Measurements from ENCODE around the gene LIPI.
"Not testable (repeated sequence)": the region's sequence is repeated elsewhere in the genome, so short reads cannot be mapped to it uniquely, and the experiment has no call there.

The LIPI gene

DNA sequence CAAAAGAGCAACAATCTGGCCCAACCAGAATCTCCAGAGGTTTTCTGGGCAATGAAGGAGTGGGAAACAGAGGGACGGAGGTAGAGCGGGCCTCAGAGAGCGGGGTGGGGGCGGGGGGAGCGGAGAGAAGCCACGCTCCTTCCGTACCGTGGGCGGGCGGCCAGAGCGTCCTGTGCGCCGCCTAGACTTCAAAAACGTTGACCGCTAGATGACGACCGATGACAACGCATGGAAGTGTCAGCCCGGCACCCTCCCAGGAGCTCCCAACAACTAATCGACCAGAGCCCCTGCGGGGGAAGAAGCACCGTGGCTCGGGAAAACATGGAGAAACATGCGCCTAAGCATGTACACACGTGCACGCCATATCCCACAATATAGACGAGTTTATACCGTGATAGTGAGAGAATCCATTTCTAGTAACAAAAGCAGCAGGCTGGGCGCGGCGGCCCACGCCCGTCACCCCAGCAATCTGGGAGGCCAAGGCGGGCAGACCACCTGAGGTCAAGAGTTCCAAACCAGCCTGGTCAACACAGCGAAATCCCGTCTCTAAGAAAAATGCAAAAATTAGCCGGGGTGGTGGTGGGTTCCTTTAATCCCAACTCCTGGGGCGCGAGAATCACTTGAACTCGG is 131.9 kb downstream of the LIPI start:
- DNase-seq (ENCODE audit: low read depth, low spot score) = no peak
- no peak overlapping the region for H3K4me3 ChIP-seq (ENCODE audit: low read length)

DNA sequence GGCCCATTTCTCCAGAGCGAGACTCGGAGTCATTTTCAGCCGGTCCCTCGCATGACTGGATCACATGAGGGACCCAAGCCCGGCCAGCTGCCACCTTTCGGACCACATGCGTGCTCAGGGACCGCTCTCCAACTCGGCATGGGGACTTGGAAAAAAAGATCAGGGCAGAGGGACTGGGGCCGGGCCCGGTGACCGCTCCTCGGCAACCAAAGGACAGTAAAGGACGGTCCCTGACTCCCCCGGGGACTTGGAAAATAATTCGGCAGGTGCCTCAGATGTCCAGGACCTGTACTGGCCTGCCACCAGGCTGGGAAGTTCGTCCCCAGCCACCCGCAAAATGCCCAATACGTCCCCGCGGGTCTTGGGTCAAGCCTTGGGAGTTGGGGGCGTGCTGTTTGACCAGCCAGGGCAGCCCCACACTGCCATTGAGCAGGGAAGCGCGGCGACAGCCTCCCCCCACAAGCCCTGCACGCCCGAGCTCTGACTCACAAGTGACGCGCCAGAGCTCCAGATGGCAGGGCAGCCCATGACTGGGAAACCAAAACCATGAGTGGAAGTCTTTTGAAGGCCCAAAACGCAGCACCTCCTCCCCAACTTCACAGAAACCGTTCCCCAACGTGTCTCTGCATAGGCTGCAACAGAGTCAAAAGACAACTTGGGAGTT is 134.5 kb downstream of the LIPI start:
- no peak overlapping the region; the same call in 1 of the 2 replicates for H3K4me3 ChIP-seq (ENCODE audit: low read length)
- peak; percentile 77 for DNase-seq (ENCODE audit: low read depth, low spot score)

DNA sequence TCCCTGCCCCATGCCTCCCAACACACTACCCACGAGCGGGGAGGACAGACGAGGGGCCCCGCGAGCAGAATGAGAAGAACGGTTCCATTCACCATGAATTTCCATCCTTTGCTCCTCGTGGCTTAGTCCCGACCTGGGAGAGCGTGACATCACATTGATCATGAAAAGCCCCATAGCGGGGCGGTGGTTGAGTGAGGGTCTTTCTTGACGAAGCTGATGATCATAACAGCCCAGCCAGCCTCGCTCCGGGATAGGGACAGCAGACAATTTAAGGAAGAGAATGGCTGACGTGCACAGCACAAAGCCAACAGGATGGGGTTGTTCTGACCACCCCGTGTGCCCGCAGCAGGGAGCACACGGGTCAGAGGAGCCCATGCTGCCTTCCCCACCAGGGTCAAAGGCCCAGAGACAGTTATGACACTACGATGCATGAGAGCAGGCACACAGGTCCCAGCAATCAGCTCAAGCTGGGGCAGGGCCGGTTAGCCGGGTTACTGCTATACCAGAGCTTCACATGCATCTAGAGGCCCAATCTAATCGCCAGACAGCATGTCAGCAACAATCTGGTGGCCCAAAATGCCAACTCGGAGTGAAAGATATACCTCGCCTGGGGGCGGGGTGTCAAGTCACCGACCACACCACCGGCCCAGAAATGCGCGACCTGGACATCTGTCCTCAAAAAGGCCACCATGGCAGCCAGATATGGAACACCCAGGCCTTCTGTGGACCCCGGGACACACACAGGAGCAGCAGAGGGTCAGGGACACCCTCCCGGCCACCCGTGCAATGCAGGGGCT is 135.2 kb downstream of the LIPI start:
- no peak overlapping the region for H3K4me3 ChIP-seq (ENCODE audit: low read length)
- DNase-seq (ENCODE audit: low read depth, low spot score) = no peak

DNA sequence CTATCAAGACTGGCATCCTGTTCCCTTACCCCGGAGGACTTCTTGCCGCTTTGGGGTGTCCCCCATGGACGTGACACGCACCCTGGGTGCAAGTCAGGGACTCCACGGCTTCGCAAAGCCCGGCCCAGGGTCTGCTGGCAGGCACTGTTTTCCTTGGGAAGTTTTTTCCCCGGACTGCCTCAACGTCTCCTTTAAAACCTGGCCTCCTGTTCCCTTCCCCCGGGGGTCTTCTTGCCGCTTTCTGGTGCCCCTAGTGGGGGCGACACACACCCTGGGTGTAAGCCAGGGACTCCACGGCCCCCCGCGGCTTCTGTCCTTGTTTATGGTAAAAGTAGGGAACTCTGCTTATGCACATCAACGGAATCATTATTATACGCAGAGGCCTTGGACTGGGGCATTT is 136.6 kb downstream of the LIPI start:
- no peak for DNase-seq (ENCODE audit: low read depth, low spot score)
- no peak overlapping the region for H3K4me3 ChIP-seq (ENCODE audit: low read length)

DNA sequence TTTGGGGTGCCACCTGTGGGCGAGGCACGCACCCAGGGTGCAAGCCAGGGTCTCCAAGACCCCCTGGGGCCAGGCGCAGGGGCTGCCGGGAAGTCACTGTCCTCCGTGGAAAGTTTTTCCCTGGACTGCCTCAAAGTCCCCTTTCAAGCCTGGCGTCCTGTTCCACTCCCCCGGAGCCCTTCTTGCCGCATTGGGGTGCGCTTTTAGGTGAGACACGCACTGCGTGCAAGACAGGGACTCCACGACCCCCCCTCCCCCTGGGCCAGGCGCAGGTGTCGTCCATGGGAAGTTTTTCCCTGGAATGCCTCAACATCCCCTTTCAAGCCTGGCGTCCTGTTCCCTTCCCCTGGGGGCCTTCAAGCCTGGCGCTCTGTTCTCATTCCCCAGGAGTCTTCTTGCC is 137.1 kb downstream of the LIPI start:
- DNase-seq (ENCODE audit: low read depth, low spot score) = no peak

DNA sequence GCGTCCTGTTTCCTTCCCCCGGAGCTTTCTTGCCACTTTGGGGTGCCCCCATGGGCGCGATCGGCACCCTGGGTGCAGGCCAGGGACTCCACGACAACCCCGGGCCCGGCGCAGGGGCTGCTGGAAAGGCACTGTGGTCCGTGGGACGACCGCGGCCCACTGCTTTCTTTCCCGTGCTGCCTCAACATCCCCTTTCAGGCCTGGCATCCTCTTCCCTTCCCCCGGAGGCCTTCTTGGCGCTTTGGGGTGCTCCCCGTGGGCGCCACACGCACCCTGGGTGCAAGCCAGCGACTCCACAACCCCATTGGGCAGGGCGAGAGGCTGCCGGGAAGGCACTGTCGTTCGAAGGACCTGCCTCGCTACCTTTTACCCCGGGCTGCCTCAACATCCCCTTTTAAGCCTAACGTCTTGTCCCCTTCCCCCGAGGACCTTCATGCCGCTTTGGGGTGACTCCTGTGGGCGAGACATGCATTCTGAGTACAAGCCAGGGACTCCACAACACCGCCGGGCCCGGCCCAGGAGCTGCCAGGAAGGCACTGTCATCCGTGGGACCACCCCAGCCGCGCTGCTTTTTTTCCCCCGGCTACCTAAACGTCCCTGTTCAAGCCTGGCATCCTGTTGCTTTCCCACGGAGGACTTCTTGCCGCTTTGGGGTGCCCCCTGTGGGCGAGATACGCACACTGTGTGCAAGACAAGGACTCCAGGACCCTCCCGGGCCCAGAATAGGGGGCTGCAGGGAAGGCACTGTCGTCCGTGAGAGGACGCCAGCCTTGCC is 137.8 kb downstream of the LIPI start:
- H3K4me3 ChIP-seq (ENCODE audit: low read length) = no peak overlapping the region

More for the DNA sequence above, 137.1 kb downstream of the LIPI start:
- H3K4me3 ChIP-seq (ENCODE audit: low read length) = no peak overlapping the region

DNA sequence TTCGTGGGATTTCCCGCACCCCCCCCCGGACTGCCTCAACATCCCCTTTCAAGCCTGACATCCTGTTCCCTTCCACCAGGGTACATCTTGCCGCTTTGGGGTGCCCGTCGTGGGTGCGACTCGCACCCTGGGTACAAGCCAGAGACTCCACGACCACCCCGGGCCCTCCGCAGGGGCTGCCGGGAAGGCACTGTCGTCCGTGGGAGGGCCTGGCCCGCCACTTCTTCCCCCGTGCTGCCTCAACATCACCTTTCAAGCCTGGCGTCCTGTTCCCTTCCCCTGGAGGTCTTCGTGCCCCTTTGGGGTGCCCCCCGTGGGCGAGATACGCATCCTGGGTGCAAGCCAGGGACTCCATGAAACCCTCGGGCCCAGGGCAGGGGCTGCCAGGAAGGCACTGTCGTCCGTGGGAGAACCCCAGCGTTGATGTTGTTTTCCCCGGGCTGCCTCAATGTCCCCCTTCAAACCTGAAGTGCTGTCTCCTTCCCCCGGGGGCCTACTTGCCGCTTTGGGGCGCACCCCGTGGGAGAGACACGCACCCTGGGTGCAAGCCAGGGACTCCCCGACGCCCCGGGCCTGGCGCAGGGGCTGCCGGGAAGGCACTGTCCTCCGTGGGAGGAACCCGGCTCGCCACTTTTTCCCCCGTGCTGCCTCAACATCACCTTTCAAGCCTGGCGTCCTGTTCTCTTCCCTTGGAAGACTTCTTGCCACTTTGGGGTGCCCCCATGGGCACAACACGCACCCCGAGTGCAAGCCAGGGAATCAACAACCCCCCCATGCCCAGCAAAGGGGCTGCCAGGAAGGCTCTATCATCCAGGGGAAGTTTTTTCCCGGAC is 138.6 kb downstream of the LIPI start:
- no peak for DNase-seq (ENCODE audit: low read depth, low spot score)
- no peak overlapping the region for H3K4me3 ChIP-seq (ENCODE audit: low read length)

More for the DNA sequence above, 137.8 kb downstream of the LIPI start:
- DNase-seq (ENCODE audit: low read depth, low spot score) = no peak

DNA sequence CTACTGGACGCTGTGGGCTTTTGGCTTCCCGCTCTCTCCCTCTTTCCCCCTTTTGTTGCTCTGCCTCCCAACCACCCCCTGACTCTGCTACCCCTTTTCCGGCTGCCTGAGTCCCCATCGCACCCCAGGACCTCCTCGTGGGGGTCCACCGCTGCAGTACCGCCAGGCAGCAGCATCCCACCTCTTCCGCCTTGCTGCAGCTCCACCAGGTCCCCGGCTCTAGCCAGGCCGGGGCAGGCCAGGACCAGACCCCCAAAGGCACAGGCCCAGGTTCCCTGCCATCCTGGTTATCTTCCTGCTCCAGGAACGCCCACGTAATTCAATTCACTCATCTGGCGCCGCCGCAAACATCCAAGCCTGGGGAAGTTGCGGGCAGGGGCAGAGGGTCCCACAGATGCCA is 139.8 kb downstream of the LIPI start:
- H3K4me3 ChIP-seq (ENCODE audit: low read length) = no peak overlapping the region
- no peak for DNase-seq (ENCODE audit: low read depth, low spot score)

DNA sequence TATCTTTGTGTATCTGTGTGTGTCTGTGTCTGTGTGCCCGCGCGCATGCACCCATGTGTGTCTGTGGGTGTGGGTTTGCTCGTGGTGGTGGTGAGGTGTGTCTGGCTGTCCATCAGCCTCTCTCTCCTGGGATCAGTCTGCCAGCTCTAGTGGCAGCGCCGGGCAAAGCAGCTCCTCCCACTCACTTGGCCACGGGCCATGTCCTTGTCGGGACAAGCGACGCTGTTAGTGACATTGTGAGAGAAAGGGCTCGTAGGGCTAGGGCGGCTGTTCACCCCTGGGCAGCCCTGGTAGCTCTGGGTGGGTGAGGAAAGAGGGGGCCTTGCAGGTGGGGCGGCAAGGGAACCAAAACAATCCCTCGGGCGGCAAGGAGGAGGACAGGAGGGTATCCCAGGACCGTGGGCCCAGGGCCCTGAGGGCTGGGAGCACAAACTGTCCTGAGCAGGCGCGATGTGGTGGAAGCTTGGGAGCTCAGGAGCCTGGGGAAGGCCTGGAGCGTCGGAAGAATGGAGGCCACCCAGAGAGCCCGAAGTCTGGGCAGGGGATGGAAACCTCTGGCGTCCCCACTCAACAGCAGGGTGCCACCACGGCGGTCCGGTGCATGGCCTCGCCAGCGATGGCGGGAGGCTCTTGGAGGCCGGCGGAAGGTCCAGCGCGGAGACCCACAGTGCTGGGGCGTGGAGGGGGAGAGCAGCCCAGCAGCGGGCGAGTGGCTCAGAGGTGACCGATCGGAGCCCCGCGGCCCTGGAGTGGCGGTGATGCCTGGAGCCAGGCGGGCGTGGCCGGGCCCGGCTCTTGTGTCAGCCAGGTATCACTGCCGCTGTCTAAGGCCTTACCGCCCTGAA is 140.5 kb downstream of the LIPI start:
- no peak for DNase-seq (ENCODE audit: low read depth, low spot score)
- no peak overlapping the region for H3K4me3 ChIP-seq (ENCODE audit: low read length)

DNA sequence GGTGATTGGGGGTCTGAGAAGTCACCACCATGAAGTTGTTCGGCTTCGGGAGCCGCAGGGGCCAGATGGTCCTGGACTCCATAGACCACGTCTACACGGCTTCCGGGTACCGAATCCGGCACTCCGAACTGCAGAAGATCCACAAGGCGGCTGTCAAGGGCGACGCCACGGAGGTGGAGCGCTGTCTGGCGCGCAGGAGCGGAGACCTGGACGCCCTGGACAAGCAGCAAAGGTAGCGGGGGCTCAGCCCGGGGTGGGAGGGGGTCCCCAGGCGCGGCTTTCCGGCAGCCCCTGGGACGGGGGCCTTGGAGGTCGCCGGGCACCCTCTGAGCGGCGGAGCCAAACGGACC is 146.5 kb downstream of the LIPI start:
- H3K4me3 ChIP-seq (ENCODE audit: low read length) = peak overlapping the region; percentile 62
- DNase-seq (ENCODE audit: low read depth, low spot score) = peak; percentile 19

DNA sequence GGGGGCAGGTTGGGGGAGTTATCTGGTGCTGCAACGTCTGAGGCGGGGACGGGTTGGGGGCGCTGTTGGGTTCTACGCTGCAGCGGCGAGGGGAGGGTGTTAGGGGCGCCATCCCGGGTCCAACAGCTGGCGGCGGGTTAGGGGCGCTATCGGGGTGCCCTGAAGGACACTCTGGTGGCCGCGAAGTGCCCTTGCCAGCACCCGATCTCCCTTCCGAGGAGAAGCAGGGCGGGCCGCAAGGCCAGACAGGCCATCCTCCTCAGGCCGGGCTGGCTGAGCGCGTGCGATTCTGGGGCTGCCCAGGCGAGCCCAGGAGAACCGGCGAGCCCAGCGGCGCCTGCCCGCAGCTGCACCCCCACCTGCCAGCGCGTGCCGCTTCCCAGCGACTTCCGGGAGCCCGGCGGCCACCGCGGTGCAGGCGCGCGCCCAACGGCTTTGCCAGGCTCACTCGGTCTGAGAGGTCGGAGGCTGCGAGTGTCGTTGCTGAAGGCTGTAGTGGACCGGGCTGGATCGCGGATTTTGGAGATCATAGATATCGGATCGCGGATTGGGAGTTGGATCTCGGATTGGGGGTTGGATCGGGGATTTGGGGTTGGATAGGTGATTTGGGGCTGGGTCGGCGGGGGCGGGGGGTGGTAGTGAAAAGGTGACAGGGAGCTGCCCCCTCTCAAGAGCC is 147.0 kb downstream of the LIPI start:
- DNase-seq (ENCODE audit: low read depth, low spot score) = peak; percentile 16
- peak overlapping the region; percentile 62 for H3K4me3 ChIP-seq (ENCODE audit: low read length)

DNA sequence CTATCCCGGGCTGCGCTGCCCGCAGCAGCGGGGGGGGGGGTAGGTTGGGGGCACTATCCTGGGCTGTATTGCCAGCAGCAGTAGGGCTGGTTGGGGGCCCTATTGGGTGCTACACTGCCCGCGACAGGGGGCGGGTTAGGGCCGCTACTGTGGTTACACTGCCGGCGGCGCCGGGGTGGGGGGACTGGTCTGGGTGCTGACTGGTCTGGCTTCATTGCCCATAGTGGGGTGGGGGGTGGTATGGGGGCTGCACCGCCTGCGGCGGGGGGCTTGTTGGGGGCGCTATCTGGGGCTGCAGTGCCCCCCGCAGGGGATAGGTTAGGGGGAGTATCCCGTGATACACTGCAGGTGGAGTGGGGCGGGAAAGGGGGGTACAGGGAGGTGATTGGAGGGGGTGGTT is 148.1 kb downstream of the LIPI start:
- not testable (repeated sequence) for DNase-seq (ENCODE audit: low read depth, low spot score); H3K4me3 ChIP-seq (ENCODE audit: low read length)

DNA sequence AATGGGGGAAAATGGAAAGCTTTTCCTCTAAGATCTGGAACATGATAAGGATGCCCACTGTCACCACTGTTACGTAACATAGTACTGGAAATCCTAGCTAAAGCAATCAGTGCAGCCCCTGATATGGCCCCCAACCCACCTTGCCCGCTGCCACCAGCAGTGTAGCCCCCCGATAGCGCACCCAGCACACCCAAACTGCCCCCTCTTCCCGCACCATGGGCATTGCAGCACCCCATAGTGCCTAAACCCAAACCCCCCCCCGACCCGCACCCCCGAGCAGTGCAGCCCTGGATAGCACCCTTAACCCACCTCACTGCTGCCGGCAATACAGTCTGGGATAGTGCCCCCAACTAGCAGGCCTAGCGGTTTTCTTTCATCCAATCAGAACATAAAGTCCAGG is 148.9 kb downstream of the LIPI start:
- DNase-seq (ENCODE audit: low read depth, low spot score); H3K4me3 ChIP-seq (ENCODE audit: low read length): not testable (repeated sequence)

DNA sequence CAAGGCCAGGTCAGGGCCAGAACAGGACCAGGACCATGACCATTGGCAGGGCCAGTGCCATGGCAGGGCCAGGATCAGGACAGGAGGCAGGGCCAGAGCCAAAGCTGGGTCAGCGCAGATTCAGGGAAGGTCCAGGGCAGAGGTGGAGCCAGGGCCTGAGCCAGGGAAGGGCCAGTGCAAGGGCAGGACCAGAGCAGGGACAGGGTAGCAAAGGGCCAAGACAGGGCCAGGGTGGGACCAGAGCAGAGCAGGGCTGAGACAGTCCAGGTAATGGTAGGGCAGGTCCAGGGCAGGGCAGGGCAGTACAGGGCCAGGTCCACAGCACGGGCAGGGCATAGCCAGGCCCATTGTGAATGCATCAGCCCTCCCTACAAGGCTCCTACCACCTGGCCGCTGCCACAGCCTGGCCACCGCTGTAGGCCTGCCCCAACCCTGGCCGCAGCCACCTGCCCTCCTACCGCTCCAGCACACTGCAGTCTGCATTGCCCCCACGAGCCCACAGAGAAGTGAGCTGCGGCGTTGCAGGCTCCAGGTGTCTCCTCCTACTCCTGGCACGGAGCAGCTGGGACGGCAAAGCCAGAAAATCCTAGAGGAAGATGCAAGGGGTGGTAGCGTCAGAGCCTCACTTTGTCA is 151.6 kb downstream of the LIPI start:
- DNase-seq (ENCODE audit: low read depth, low spot score); H3K4me3 ChIP-seq (ENCODE audit: low read length): not testable (repeated sequence)

Data from Jurkat, Clone E6-1 (cell line).